HepG2 (cell line): ENCODE results near the gene ICAM2.

Experiments used
- CREB1 ChIP-seq, 2 experiments: fragments of 450-650 bp in 1 of 2; IDR thresholded peaks; 2 replicates each; pipeline ENCODE4 v1.6.1; 2016 to 2017; ENCODE audit warnings: control low read depth in 1 of 2, mild to moderate bottlenecking in 1 of 2, missing compliant biosample characterization in 1 of 2, missing genetic modification characterization in 1 of 2
- CTCF ChIP-seq: sonication (generic); formaldehyde crosslinking; IDR thresholded peaks from 2 replicates; pipeline ENCODE4 v1.5.0; 2020; ENCODE audit warnings: mild to moderate bottlenecking, missing genetic modification reagents, moderate library complexity
- ETV6 ChIP-seq: sonication (generic); formaldehyde crosslinking; conservative IDR thresholded peaks from 2 replicates; pipeline ENCODE4 v1.4.0; 2020; ENCODE audit warnings: missing genetic modification reagents
- FOXA1 ChIP-seq, 2 experiments: fragments of 450-650 bp in 1 of 2; sonication (generic) in 1 of 2; formaldehyde crosslinking in 1 of 2; IDR thresholded peaks; 2 replicates each; pipeline versions ENCODE4 v1.4.0 to v1.6.1; 2016 to 2020; ENCODE audit warnings: missing genetic modification reagents in 1 of 2
- MAFF ChIP-seq: IDR thresholded peaks from 2 replicates; pipeline ENCODE4 v1.6.1; 2011; ENCODE audit warnings: low read depth, low read length, improper control_type of control experiment
- RELA ChIP-seq: sonication (generic); formaldehyde crosslinking; IDR thresholded peaks from 2 replicates; pipeline ENCODE4 v1.4.0; 2020; ENCODE audit warnings: missing genetic modification reagents
- YY1 ChIP-seq: IDR thresholded peaks from 2 replicates; pipeline ENCODE4 v1.6.1; 2011; ENCODE audit warnings: low read length, low read depth, moderate library complexity, mild to moderate bottlenecking; ENCODE audit not compliant: insufficient read depth, insufficient replicate concordance
- ZNF609 ChIP-seq: sonication (generic); formaldehyde crosslinking; IDR thresholded peaks from 2 replicates; pipeline ENCODE4 v1.4.0; 2020; ENCODE audit warnings: mild to moderate bottlenecking, missing genetic modification reagents, borderline replicate concordance

- TF ChIP-seq CTCF (CRISPR knock-in tag) (no peak), ZNF609 (no peak), ETV6 (no peak), YY1 (no peak), MAFF (no peak), CREB1 (IDR thresholded peaks at IDR 0.05) (peak; percentile 89), CREB1 (CRISPR knock-in tag; IDR thresholded peaks at IDR 0.05) (no peak), RELA (CRISPR knock-in tag) (no peak), FOXA1 (IDR thresholded peaks at IDR 0.05) (no peak), FOXA1 (CRISPR knock-in tag; IDR thresholded peaks at IDR 0.05) (no peak)
Observed at GRCh38 chr17:64024215-64024654, 3.8 kb upstream of the ICAM2 start.
